Lower leg skin (tissue), 4 donors: Measurements from ENCODE around the gene HHIPL1. TPM values are rescaled to one million over a fixed set of nuclear protein-coding genes. Genes with fewer than 3 reads are reported as not detected.
A peak's percentile ranks its signal among the peaks of the same experiment; 100 is the strongest.

Source experiments
- DNase-seq, 2 donors: peaks; one replicate each; pipeline ENCODE4 v3.0.0-alpha.2; 2019; ENCODE audit warnings: low spot score in 2 of 2
- H3K4me3 ChIP-seq: fragments of 200-600 bp; sonication (generic); 2 replicates; pipeline ENCODE4 v1.5.1; 2017; ENCODE audit warnings: mild to moderate bottlenecking, low read depth; ENCODE audit not compliant: poor library complexity, severe bottlenecking
- CTCF ChIP-seq, 3 donors: fragments of 450-650 bp; IDR thresholded peaks; one replicate each; pipeline ENCODE4 v1.5.1; 2016; ENCODE audit warnings: antibody characterized with exemption in 3 of 3, mild to moderate bottlenecking in 3 of 3, moderate library complexity in 2 of 3
- POLR2A ChIP-seq, 2 donors: fragments of 450-650 bp; IDR thresholded peaks; one replicate each; pipeline ENCODE4 v1.6.1; 2016 to 2017; ENCODE audit warnings: antibody characterized with exemption in 2 of 2, mild to moderate bottlenecking in 1 of 2, moderate library complexity in 1 of 2
- WGBS, 2 donors: methylation state at CpG; one replicate each; pipeline ENCODE4 v1.1.5; 2018; 5-methylcytosine and 5-hydroxymethylcytosine counted together
- intact Hi-C: fragments of 100-400 bp; cut with DNase I; formaldehyde crosslinking; loops from one replicate; pipeline ENCODE4 v1.15.0; 2023; ENCODE audit warnings: low total_unique reads
- total RNA-seq, 4 donors: library from RNA; depleted of rRNA; stranded (reverse); fragments of >200 nt; gene quantifications; one replicate each; pipeline ENCODE4 v1.1.0, GENCODE V29; 2016

Gene HHIPL1
- total RNA-seq, 4 donors from 2014 or later, result 0.59 to 2.4 (median 0.92) TPM

- no peak overlapping the region for H3K4me3 ChIP-seq
- intact Hi-C loops, result no loop called here
- WGBS, 2 donors, result 87% methylated on average over 3 of the region's 3 CpGs
- TF ChIP-seq POLR2A (IDR thresholded peaks at IDR 0.05) (no peak), CTCF (IDR thresholded peaks at IDR 0.05) (no peak)
- DNase-seq, result no peak
Measured at GRCh38 chr14:99598774-99599173, 46.2 kb upstream of the HHIPL1 start.

GRCh38 chr14:99599393-99599792 is 45.5 kb upstream of the HHIPL1 start:
- TF ChIP-seq POLR2A (IDR thresholded peaks at IDR 0.05), result no peak
- TF ChIP-seq CTCF (IDR thresholded peaks at IDR 0.05), result no peak
- intact Hi-C loops, result no loop called here
- no peak overlapping the region for H3K4me3 ChIP-seq
- DNase-seq, result no peak
- 82 to 86% methylated on average over 6 of the region's 6 CpGs for WGBS, 2 donors

- intact Hi-C loops, result no loop called here
Measured at GRCh38 chr14:99600232-99600888, 44.6 kb upstream of the HHIPL1 start.

GRCh38 chr14:99601361-99601831 is 43.5 kb upstream of the HHIPL1 start:
- TF ChIP-seq CTCF (IDR thresholded peaks at IDR 0.05), result no peak
- no peak for TF ChIP-seq POLR2A (IDR thresholded peaks at IDR 0.05)
- intact Hi-C loops, result no loop called here
- no peak for DNase-seq
- 75% methylated on average over 8 of the region's 8 CpGs for WGBS, 2 donors
- no peak overlapping the region for H3K4me3 ChIP-seq

More at GRCh38 chr14:99600232-99600888, 44.6 kb upstream of the HHIPL1 start:
- no peak overlapping the region for H3K4me3 ChIP-seq
- no peak for TF ChIP-seq CTCF (IDR thresholded peaks at IDR 0.05)
- TF ChIP-seq POLR2A (IDR thresholded peaks at IDR 0.05), result no peak
- 90 to 98% methylated on average over 3 of the region's 3 CpGs for WGBS, 2 donors
- DNase-seq, result no peak

- peak overlapping the region; percentile 4 for H3K4me3 ChIP-seq
- DNase-seq, result no peak
- TF ChIP-seq CTCF (IDR thresholded peaks at IDR 0.05) (no peak), POLR2A (IDR thresholded peaks at IDR 0.05) (no peak)
- 48 to 52% methylated on average over 18 of the region's 18 CpGs for WGBS, 2 donors
- intact Hi-C loops, result no loop called here
Measured at GRCh38 chr14:99602054-99602787, 42.7 kb upstream of the HHIPL1 start.
